ENCODE measurements around the gene HSPB7.
"Not testable (repeated sequence)": the region's sequence is repeated elsewhere in the genome, so short reads cannot be mapped to it uniquely, and the experiment has no call there.

HSPB7 gene

DNA sequence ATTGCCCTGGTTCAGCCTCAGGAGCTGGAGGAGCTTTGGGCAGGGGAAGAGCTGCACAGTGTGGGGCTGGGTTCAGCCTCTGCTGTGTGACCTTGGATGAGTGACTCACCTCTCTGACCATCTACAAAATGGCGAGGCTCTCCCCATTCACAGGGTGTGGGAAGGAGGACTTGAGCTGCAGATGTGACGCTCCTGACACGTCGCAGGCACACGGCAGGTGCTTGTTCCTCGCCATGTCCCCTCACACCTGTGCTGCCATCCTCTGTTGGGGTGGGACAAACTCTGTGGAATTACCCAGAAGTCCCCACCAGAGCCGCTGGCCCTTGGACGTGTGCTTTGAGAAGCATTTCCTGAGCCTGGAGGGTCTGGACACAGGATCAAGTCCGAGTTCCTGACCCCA is 3.0 kb upstream of the HSPB7 start:
- not testable (repeated sequence) for DNase-seq

DNA sequence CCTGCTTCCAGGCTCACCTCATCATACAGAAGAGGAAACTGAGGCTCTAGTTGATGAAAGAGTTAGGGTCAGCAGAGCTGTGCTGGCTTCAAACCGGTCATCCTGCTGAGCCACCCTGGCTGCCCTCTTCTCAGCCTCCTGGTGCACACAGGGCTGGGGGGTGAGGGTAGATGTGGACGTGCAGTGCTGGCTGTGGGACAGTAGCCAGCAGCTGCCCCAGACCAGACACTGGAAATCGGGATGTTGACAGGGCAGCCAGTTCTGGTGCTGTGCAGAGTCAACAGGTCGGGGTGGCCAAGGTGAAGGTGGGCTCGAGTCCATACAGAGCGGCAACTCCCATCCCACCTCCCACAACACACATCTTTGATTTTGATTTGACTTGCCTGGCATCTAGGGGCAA is 2.5 kb upstream of the HSPB7 start:
- DNase-seq, result no peak

DNA sequence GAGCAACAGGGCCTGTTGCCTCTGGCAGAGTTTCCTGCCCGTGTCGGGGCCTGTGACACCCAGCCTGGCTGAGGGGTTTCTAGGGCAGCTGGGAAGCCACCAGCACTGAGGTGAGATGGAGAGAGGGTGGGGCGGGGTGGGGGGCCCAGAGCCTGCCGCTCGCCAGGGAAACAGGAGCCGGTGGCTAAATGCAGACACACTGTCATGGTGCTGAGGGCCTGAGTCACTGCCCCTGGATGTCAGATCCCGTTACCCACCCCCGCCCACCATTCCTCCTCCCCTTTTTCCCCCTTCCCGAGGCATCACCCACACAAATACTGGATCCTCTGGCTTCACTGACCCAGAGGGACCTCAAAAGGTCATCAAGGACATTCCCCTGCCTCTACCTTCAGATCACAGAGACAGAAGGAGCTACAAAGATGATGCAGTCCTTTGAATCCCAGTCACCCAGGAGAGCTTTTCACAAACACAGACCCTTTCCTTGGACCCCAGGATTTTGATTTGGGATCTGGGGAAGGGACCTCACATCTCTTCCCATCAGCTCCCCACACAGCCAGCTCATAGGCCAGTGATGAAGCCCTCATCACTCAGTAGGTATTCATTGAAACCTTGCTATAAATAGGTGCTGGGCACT is 1.9 kb upstream of the HSPB7 start:
- no peak for DNase-seq

GRCh38 chr1:16018749-16019643 is 1.2 kb upstream of the HSPB7 start:
- no peak for DNase-seq

GRCh38 chr1:16018308-16018707 is 465 bp upstream of the HSPB7 start:
- DNase-seq, result no peak

DNA sequence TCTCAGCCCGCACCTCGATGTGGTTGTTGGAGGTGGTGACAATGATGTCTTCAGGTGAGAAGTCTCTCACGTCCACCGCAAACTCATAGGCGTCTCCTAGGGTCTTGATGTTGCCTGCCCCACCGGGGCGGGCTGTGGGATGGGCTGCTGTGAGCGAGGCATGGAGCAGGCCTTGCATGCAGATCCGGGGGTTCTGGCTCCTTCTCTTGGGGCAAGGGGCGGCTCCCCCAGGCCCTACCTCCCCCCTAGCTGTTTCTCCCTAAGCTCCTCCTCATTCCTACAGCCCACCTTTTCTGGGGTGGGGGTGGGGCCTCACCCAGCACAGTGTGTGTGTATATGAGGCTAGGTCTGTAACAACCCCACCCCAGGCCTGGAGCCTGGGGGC is 775 bp downstream of the HSPB7 start:
- no peak for DNase-seq

GRCh38 chr1:16015960-16016901 is 1.6 kb downstream of the HSPB7 start:
- DNase-seq, result no peak

DNA sequence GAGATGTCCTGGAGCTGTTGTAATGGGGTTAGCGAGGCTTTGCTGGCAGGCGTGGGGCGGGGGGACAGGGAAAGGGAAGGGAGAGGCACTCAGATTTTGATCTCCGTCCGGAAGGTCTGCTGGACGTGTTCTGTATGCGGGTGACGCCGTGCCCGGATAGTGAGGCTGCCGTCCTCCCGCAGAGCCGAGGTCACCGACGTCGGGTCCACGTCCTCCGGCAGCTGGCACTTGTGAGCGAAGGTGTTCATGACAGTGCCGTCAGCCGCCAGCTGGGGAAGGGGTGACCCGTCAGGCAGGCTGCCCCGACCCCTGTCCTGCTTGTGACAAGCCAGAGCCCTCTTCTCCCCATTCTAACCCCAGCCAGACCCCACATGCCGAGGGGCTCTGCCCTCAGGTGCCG is 2.4 kb downstream of the HSPB7 start:
- DNase-seq, result no peak

GRCh38 chr1:16014509-16015482 is 3.0 kb downstream of the HSPB7 start:
- no peak for DNase-seq

DNA sequence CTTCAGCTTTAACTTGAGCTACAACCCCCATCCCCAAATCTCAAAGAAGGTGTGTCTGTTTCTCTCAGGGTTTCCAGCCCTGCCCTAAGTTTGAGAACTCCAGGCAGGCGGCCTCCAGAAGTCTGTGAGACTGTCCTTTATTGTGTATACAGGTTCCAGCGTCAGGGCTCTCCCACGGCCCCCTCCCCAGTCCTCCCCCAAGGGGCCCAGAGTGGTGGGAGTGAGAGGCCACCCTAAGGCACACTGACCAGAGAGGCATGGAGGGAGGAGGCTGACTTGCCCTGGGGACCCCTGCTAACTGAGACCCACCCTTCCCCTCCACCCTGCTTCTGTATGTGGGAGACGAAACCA is 4.0 kb downstream of the HSPB7 start:
- no peak for DNase-seq

- DNase-seq, result no peak
Measured at GRCh38 chr1:16013220-16013907, 4.5 kb downstream of the HSPB7 start.

GRCh38 chr1:16012590-16013219 is 5.1 kb downstream of the HSPB7 start:
- no peak for DNase-seq

DNA sequence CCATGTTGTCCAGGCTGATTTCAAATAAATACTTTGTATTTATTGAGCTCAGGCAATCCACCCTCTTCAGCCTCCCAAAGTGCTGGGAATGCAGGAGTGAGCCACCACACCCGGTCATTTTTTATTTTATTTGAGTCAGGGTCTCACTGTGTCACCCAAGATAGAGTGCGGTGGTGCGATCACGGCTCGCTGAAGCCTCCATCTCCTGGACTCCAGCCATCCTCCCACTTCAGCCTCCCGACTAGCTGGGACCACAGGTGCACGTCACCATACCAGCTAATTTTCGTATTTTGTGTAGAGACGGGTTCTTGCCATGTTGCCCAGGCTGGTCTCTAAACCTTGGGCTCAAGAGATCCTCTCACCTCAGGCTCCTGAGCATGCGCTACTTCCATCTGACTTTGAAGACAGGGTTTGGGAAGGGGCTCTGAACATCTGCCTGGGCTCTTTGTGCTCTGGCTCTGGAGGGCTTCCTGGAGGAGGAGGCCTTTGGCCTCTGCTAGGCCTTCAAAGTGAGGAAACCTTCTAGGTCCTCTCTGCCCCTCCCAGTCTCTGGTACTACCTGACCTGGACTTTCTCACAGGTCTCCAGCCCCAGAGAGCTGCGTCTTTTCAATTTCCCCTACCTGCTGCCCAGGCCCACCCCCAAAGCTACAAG is 5.8 kb downstream of the HSPB7 start:
- no peak for DNase-seq

- DNase-seq, result no peak
Measured at GRCh38 chr1:16010837-16011236, 7.0 kb downstream of the HSPB7 start.

GRCh38 chr1:16009678-16010077 is 8.2 kb downstream of the HSPB7 start:
- DNase-seq, result no peak

DNA sequence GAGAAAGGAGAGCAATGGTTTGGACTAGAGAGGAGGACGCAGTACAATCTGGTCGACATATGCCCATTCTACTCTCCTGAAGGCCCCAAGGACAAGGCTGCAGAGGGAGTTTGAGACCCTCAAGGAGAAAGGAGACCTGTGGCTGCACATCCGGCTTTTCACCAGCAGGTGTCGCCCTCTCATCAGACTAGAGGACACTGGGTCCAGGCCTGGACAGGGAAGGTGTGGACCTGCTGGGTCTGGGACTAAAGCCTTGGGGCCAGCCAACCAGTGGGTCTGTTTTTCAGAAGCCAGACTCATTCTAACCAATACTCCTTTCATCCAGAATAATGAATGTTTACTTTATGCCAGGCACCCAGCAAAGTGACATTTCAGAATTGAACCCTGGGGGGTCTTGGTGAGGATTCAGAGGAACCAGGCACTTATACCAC is 8.8 kb downstream of the HSPB7 start:
- DNase-seq, result peak; percentile 20

DNA sequence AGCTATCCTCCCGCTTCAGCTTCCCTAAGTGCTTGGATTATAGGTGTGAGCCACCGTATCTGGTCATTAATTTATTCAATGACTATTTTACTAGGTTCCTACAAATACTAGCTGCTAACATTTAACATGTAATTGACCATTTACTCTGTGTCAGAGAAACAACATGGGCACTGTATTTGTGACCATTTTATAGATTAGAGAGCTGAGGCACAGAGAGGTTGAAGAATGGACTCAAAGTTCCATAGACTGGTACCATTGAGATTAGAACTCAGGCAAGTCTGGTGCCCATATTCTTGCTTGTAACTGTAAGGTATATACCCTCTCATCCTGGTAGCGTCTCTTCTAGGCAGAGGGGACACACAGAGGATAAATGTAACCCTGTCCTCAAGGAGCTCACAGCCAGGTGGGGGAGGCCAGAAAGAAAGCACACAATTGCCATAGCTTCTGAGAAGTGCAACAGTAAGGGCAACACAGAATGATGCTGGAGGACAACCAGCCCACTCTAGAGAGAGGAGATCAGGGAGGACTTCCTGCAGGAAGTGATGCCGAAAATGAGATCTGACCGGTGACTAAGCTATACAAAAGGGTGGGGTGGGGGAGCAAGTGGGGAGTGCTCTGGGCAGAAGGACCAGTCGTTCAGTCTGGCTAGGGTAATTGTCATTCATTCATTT is 10.0 kb downstream of the HSPB7 start:
- DNase-seq, result no peak

- DNase-seq, result no peak
Measured at GRCh38 chr1:16006552-16007485, 11.0 kb downstream of the HSPB7 start.

DNA sequence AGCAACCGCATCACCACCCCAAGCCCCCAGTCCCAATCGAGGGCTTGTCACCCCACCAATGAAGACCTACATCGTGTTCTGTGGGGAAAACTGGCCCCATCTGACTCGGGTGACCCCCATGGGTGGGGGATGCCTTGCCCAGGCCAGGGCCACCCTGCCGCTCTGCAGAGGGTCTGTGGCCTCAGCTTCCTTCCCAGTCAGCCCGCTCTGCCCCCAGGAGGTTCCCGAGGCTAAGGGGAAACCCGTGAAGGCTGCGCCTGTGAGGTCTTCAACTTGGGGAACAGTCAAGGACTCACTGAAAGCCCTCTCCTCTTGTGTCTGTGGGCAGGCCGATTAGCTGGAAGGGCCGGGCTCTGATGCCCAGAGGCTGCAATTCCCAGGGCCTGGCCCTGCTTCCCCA is 11.8 kb downstream of the HSPB7 start:
- DNase-seq, result no peak

All from NCI-H2081 treated with DMSO at 0.1 percent for 48 hours (cell line).